T-cell (primary cell): Measurements from ENCODE around the gene FHL2. TPM values are rescaled to one million over a fixed set of nuclear protein-coding genes. Genes with fewer than 3 reads are reported as not detected.

Source experiments
- ATAC-seq, 4 experiments: fragments of 200-7000 bp in 3 of 4; fragments of 150-1000 bp in 1 of 4; cut with Tn5 transposase; replicated peaks in 1 of 4; 1 replicate in 3 of 4; 2 replicates in 1 of 4; pipeline ENCODE4 v1.10.0; 2021; ENCODE audit warnings: moderate library complexity in 3 of 4, mild to moderate bottlenecking in 2 of 4, moderate number of reproducible peaks in 1 of 4
- CTCF ChIA-PET, 2 donors: fragments of 300-600 bp; sonication (Branson Sonifier 250); formaldehyde crosslinking; loops; one replicate each; lab custom pipeline; 2022; ENCODE audit warnings: antibody characterized with exemption in 2 of 2; lab: Charles Lee
- POLR2A ChIA-PET, 2 donors: fragments of 300-600 bp; sonication (Branson Sonifier 250); formaldehyde crosslinking; loops; one replicate each; lab custom pipeline; 2022; ENCODE audit warnings: antibody characterized with exemption in 2 of 2; lab: Charles Lee
- DNase-seq, 35 experiments: peaks; one replicate each; pipeline versions ENCODE4 v3.0.0 to v3.0.0-alpha.2; 2013 to 2023
- H3K27ac ChIP-seq: one replicate; pipeline ENCODE4 v1.5.1; 2013; ENCODE audit warnings: low read length
- H3K27me3 ChIP-seq, 2 experiments: replicated peaks in 1 of 2; 1 replicate in 1 of 2; 2 replicates in 1 of 2; pipeline versions ENCODE4 v1.6.1 to v1.7.0; 2013; ENCODE audit warnings: low read length in 1 of 2, mixed read lengths in 1 of 2; ENCODE audit not compliant: control insufficient read depth in 2 of 2, insufficient read depth in 2 of 2; ENCODE audit errors: extremely low read depth in 1 of 2
- H3K36me3 ChIP-seq, 2 donors: 1 replicate in 1 of 2; 2 replicates in 1 of 2; pipeline versions ENCODE4 v1.6.1 to v1.7.0; 2013; ENCODE audit warnings: low read length in 1 of 2; ENCODE audit not compliant: control insufficient read depth in 2 of 2, insufficient read depth in 1 of 2; ENCODE audit errors: extremely low read depth in 1 of 2
- H3K4me1 ChIP-seq, 2 experiments: 1 replicate in 1 of 2; 2 replicates in 1 of 2; pipeline versions ENCODE4 v1.6.1 to v1.7.0; 2013; ENCODE audit warnings: low read length in 2 of 2, mixed read lengths in 1 of 2; ENCODE audit not compliant: insufficient read depth in 2 of 2, control insufficient read depth in 1 of 2; ENCODE audit errors: extremely low read depth in 1 of 2
- H3K4me3 ChIP-seq, 2 donors: 1 replicate in 1 of 2; 2 replicates in 1 of 2; pipeline versions ENCODE4 v1.5.1 to v1.7.0; 2013; ENCODE audit warnings: mild to moderate bottlenecking in 2 of 2, low read length in 1 of 2, moderate library complexity in 1 of 2; ENCODE audit not compliant: control insufficient read depth in 1 of 2; ENCODE audit errors: extremely low read depth in 1 of 2
- H3K9me3 ChIP-seq: 2 replicates; pipeline ENCODE4 v1.7.0; 2013
- H3K27ac Mint-ChIP-seq, 2 donors: one replicate each; pipeline ENCODE4 v1.8.0; 2020 to 2021; ENCODE audit warnings: mild to moderate bottlenecking in 2 of 2, mixed read lengths in 2 of 2
- H3K27me3 Mint-ChIP-seq, 2 donors: one replicate each; pipeline ENCODE4 v1.8.0; 2021 to 2022; ENCODE audit warnings: mixed read lengths in 2 of 2
- H3K36me3 Mint-ChIP-seq: one replicate; pipeline ENCODE4 v1.8.0; 2021; ENCODE audit warnings: mixed read lengths
- H3K4me1 Mint-ChIP-seq, 3 donors: one replicate each; pipeline ENCODE4 v1.8.0; 2020 to 2022; ENCODE audit warnings: mixed read lengths in 3 of 3, mild to moderate bottlenecking in 1 of 3
- H3K4me3 Mint-ChIP-seq, 3 donors: one replicate each; pipeline ENCODE4 v1.8.0; 2020 to 2022; ENCODE audit warnings: mild to moderate bottlenecking in 3 of 3, mixed read lengths in 3 of 3, moderate library complexity in 3 of 3
- H3K9me3 Mint-ChIP-seq, 3 donors: one replicate each; pipeline ENCODE4 v1.8.0; 2020 to 2022; ENCODE audit warnings: mixed read lengths in 3 of 3
- WGBS: methylation state at CpG from one replicate; pipeline ENCODE4 v1.1.5; 2013; ENCODE audit warnings: missing lambda C conversion rate; ENCODE audit not compliant: insufficient coverage; 5-methylcytosine and 5-hydroxymethylcytosine counted together
- total RNA-seq, 35 experiments: library from RNA in 6 of 35; stranded (reverse) in 6 of 35; fragments of 120-200 nt in 1 of 35; gene quantifications; one replicate each; pipeline versions ENCODE4 v1.2.1 to v1.2.4 and lab custom pipeline; 2013 to 2026

FHL2 gene
- total RNA-seq, 5 donors from 2014 or later (not counting 1 experiment from before 2014, with no cell fraction given) = 0.56 to 1.2 (median 1.1) TPM

- H3K4me3 Mint-ChIP-seq = no peak overlapping the region
- ATAC-seq (no peak), DNase-seq (no peak)
- no peaks in the 10 kb centered on the region for H3K36me3 ChIP-seq
- no peak overlapping the region for H3K27ac Mint-ChIP-seq
- no peaks in the 10 kb centered on the region for H3K9me3 Mint-ChIP-seq
- no peaks in the 10 kb centered on the region for H3K27me3 Mint-ChIP-seq
- no peaks in the 10 kb centered on the region for H3K27me3 ChIP-seq
- WGBS = 83% methylated on average over 1 of the region's 7 CpGs
- CTCF ChIA-PET = interaction anchor here (0.6 to 1.0 kb wide), 3 partner anchors 37 to 141 kb away, joined by 3 to 4 read pairs (median 3); no protein-coding TSS in a partner anchor
- POLR2A ChIA-PET = no interaction called here
- no peak overlapping the region for H3K27ac ChIP-seq
- no peaks in the 10 kb centered on the region for H3K9me3 ChIP-seq
- no peaks in the 10 kb centered on the region for H3K36me3 Mint-ChIP-seq
- H3K4me1 ChIP-seq = no peaks in the 10 kb centered on the region
- peaks cover 0 to 4% (median 3%) of the 10 kb centered on the region in 3 donors for H3K4me1 Mint-ChIP-seq
- no peak overlapping the region for H3K4me3 ChIP-seq
Measured at GRCh38 chr2:105379741-105380186, 19.1 kb downstream of the FHL2 start.

GRCh38 chr2:105378921-105379383 is 19.9 kb downstream of the FHL2 start:
- ATAC-seq = no peak
- DNase-seq = no peak
- H3K4me1 ChIP-seq = peaks cover 0 to 5% of the 10 kb centered on the region in 2 experiments
- CTCF ChIA-PET = no interaction called here
- POLR2A ChIA-PET = no interaction called here
- H3K4me1 Mint-ChIP-seq = peaks cover 2 to 6% (median 5%) of the 10 kb centered on the region in 3 donors
- no peaks in the 10 kb centered on the region for H3K36me3 ChIP-seq
- no peaks in the 10 kb centered on the region for H3K27me3 ChIP-seq
- no peak overlapping the region for H3K4me3 Mint-ChIP-seq
- no peak overlapping the region for H3K27ac ChIP-seq
- no peaks in the 10 kb centered on the region for H3K36me3 Mint-ChIP-seq
- no peak overlapping the region for H3K27ac Mint-ChIP-seq
- no peak overlapping the region for H3K4me3 ChIP-seq
- H3K27me3 Mint-ChIP-seq = no peaks in the 10 kb centered on the region
- H3K9me3 Mint-ChIP-seq = no peaks in the 10 kb centered on the region
- H3K9me3 ChIP-seq = no peaks in the 10 kb centered on the region
- 97% methylated on average over 3 of the region's 4 CpGs for WGBS

GRCh38 chr2:105378276-105378840 is 20.5 kb downstream of the FHL2 start:
- ChIA-PET CTCF (no interaction called here), POLR2A (no interaction called here)
- Mint-ChIP-seq H3K4me3 (no peak overlapping the region), H3K9me3 (no peaks in the 10 kb centered on the region), H3K27me3 (no peaks in the 10 kb centered on the region), H3K4me1 (peaks cover 5 to 12% (median 10%) of the 10 kb centered on the region in 3 donors), H3K36me3 (no peaks in the 10 kb centered on the region), H3K27ac (no peak overlapping the region)
- DNase-seq = no peak
- Histone ChIP-seq H3K9me3 (no peaks in the 10 kb centered on the region), H3K27ac (no peak overlapping the region), H3K36me3 (no peaks in the 10 kb centered on the region), H3K27me3 (no peaks in the 10 kb centered on the region), H3K4me1 (peaks cover 0 to 11% of the 10 kb centered on the region in 2 experiments), H3K4me3 (no peak overlapping the region)
- ATAC-seq = no peak
- WGBS = 74% methylated on average over 9 of the region's 12 CpGs

- WGBS = 96% methylated on average over 3 of the region's 3 CpGs
- no peak overlapping the region for H3K27ac ChIP-seq
- no peak overlapping the region for H3K27ac Mint-ChIP-seq
- H3K4me3 ChIP-seq = no peak overlapping the region
- no peaks in the 10 kb centered on the region for H3K27me3 ChIP-seq
- H3K27me3 Mint-ChIP-seq = no peaks in the 10 kb centered on the region
- H3K36me3 ChIP-seq = no peaks in the 10 kb centered on the region
- H3K4me1 ChIP-seq = peaks cover 0 to 16% of the 10 kb centered on the region in 2 experiments
- peaks cover 5 to 15% (median 13%) of the 10 kb centered on the region in 3 donors for H3K4me1 Mint-ChIP-seq
- POLR2A ChIA-PET = no interaction called here
- H3K9me3 ChIP-seq = no peaks in the 10 kb centered on the region
- H3K36me3 Mint-ChIP-seq = no peaks in the 10 kb centered on the region
- H3K9me3 Mint-ChIP-seq = no peaks in the 10 kb centered on the region
- no peak overlapping the region for H3K4me3 Mint-ChIP-seq
- CTCF ChIA-PET = no interaction called here
- ATAC-seq (no peak), DNase-seq (no peak)
Measured at GRCh38 chr2:105377871-105378270, 21.0 kb downstream of the FHL2 start.

GRCh38 chr2:105376789-105377240 is 22.0 kb downstream of the FHL2 start:
- CTCF ChIA-PET = no interaction called here

GRCh38 chr2:105376010-105376409 is 22.8 kb downstream of the FHL2 start:
- WGBS = 90% methylated on average over 5 of the region's 11 CpGs
- ChIA-PET CTCF (interaction anchor here in 1 of 2 donors (0.6 kb wide), 1 partner anchor 16 kb away, joined by 3 read pairs; no protein-coding TSS in a partner anchor), POLR2A (no interaction called here)
- Histone ChIP-seq H3K27me3 (no peaks in the 10 kb centered on the region), H3K36me3 (peaks cover 0 to 4% of the 10 kb centered on the region in 2 donors), H3K4me1 (peaks cover 0 to 17% of the 10 kb centered on the region in 2 experiments), H3K27ac (no peak overlapping the region), H3K4me3 (no peak overlapping the region), H3K9me3 (no peaks in the 10 kb centered on the region)
- ATAC-seq = no peak
- Mint-ChIP-seq H3K27ac (no peak overlapping the region), H3K9me3 (no peaks in the 10 kb centered on the region), H3K4me3 (no peak overlapping the region), H3K4me1 (peaks cover 5 to 16% (median 13%) of the 10 kb centered on the region in 3 donors), H3K27me3 (no peaks in the 10 kb centered on the region), H3K36me3 (no peaks in the 10 kb centered on the region)
- DNase-seq = no peak

More at GRCh38 chr2:105376789-105377240, 22.0 kb downstream of the FHL2 start:
- Histone ChIP-seq H3K27me3 (no peaks in the 10 kb centered on the region), H3K4me3 (no peak overlapping the region), H3K36me3 (peaks cover 0 to 1% of the 10 kb centered on the region in 2 donors), H3K9me3 (no peaks in the 10 kb centered on the region), H3K4me1 (peaks cover 0 to 17% of the 10 kb centered on the region in 2 experiments), H3K27ac (no peak overlapping the region)
- Mint-ChIP-seq H3K27me3 (no peaks in the 10 kb centered on the region), H3K4me3 (no peak overlapping the region), H3K36me3 (no peaks in the 10 kb centered on the region), H3K4me1 (peaks cover 5 to 16% (median 13%) of the 10 kb centered on the region in 3 donors), H3K27ac (no peak overlapping the region), H3K9me3 (no peaks in the 10 kb centered on the region)
- 97% methylated on average over 3 of the region's 5 CpGs for WGBS
- POLR2A ChIA-PET = no interaction called here
- ATAC-seq = no peak
- no peak for DNase-seq
